Measurements from ENCODE around the gene SFMBT2.
A peak's percentile ranks its signal among the peaks of the same experiment; 100 is the strongest.
"Not testable (repeated sequence)": the region's sequence is repeated elsewhere in the genome, so short reads cannot be mapped to it uniquely, and the experiment has no call there.

SFMBT2 gene

GRCh38 chr10:7258948-7259523 is 151.8 kb downstream of the SFMBT2 start:
- DNase-seq: no peak

GRCh38 chr10:7255517-7255916 is 155.3 kb downstream of the SFMBT2 start:
- no peak for DNase-seq

GRCh38 chr10:7251696-7252465 is 159.0 kb downstream of the SFMBT2 start:
- no peak for DNase-seq

- no peak for DNase-seq
These were observed 160.6 kb downstream of the SFMBT2 start for GRCh38 chr10:7250236-7250635.

GRCh38 chr10:7248585-7249164 is 162.2 kb downstream of the SFMBT2 start:
- DNase-seq: peak in 1 of 3 experiments; percentile 7

GRCh38 chr10:7248148-7248547 is 162.7 kb downstream of the SFMBT2 start:
- DNase-seq: no peak

GRCh38 chr10:7245505-7245904 is 165.3 kb downstream of the SFMBT2 start:
- DNase-seq: no peak

GRCh38 chr10:7243873-7244272 is 167.0 kb downstream of the SFMBT2 start:
- no peak for DNase-seq

- no peak for DNase-seq
These were observed 167.7 kb downstream of the SFMBT2 start for GRCh38 chr10:7243139-7243538.

- no peak for DNase-seq
These were observed 171.4 kb downstream of the SFMBT2 start for GRCh38 chr10:7239312-7239985.

GRCh38 chr10:7235376-7235775 is 175.5 kb downstream of the SFMBT2 start:
- no peak for DNase-seq

- DNase-seq: no peak
These were observed 176.7 kb downstream of the SFMBT2 start for GRCh38 chr10:7234109-7234508.

- DNase-seq: no peak
These were observed 177.4 kb downstream of the SFMBT2 start for GRCh38 chr10:7233259-7233991.

- peak in 2 of 3 experiments; percentile 29 to 77 for DNase-seq
These were observed 179.1 kb downstream of the SFMBT2 start for GRCh38 chr10:7231509-7232414.

- DNase-seq: no peak
These were observed 179.9 kb downstream of the SFMBT2 start for GRCh38 chr10:7230951-7231350.

GRCh38 chr10:7230036-7230435 is 180.8 kb downstream of the SFMBT2 start:
- DNase-seq: no peak

- DNase-seq: no peak
These were observed 185.7 kb downstream of the SFMBT2 start for GRCh38 chr10:7225133-7225532.

GRCh38 chr10:7218968-7219367 is 191.9 kb downstream of the SFMBT2 start:
- DNase-seq: peak in 1 of 3 experiments; percentile 2

- not testable (repeated sequence) for DNase-seq
These were observed 198.1 kb downstream of the SFMBT2 start for GRCh38 chr10:7212696-7213095.

GRCh38 chr10:7211857-7212577 is 198.8 kb downstream of the SFMBT2 start:
- no peak for DNase-seq

- no peak for DNase-seq
These were observed 200.3 kb downstream of the SFMBT2 start for GRCh38 chr10:7210516-7210915.
